ENCODE data around the gene SPAG16.

DNA sequence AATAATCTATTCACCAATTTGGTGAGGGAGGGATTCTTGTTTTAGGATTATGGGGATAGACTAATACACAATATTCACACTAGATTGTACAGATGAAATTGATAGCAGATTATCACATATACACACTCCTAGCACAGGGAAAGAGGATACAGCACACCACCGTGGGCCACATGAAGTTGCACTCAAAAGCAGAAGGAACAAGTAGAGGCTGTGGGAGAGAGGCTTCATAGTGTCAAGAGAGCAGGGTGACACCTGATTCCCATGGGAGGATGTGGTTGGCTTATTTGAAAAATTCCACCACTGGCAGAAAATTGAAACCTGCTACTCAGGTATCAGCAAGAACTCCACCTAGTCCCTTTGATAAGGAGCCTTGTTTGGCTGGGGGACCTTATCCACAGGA, 395.6 kb downstream of the SPAG16 start:
- no peak for TF ChIP-seq EP300 (IDR thresholded peaks at IDR 0.05; ENCODE audit: borderline replicate concordance)
- TF ChIP-seq, protein P1, sequence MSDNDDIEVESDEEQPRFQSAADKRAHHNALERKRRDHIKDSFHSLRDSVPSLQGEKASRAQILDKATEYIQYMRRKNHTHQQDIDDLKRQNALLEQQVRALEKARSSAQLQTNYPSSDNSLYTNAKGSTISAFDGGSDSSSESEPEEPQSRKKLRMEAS (IDR thresholded peaks at IDR 0.05), result no peak
- no peak for TF ChIP-seq CEBPB (IDR thresholded peaks at IDR 0.05)

Data from Ishikawa (cell line).